Epithelial cell of esophagus (primary cell): ENCODE results near the gene ZCRB1.

Source experiments
- DNase-seq: peaks from one replicate; pipeline ENCODE4 v3.0.0; 2010; ENCODE audit warnings: low read depth
- H3K4me3 ChIP-seq: 2 replicates; pipeline ENCODE4 v1.5.1; 2011; ENCODE audit warnings: mild to moderate bottlenecking, low read length, control low read depth
- CTCF ChIP-seq: IDR thresholded peaks from 2 replicates; pipeline ENCODE4 v1.5.1; 2011; ENCODE audit warnings: low read depth, mild to moderate bottlenecking, low read length, control low read depth, inconsistent platforms; ENCODE audit not compliant: insufficient read depth; ENCODE audit errors: missing control alignments

Gene ZCRB1

GRCh38 chr12:42267413-42268190, 58.3 kb downstream of the ZCRB1 start:
- TF ChIP-seq CTCF, result no peak
- no peak overlapping the region for H3K4me3 ChIP-seq
- no peak for DNase-seq

- no peak overlapping the region for H3K4me3 ChIP-seq
- TF ChIP-seq CTCF, result no peak
- DNase-seq, result no peak
These were observed 59.2 kb downstream of the ZCRB1 start for GRCh38 chr12:42266579-42267230.

- TF ChIP-seq CTCF, result no peak
These were observed 63.6 kb downstream of the ZCRB1 start for GRCh38 chr12:42262271-42262670.

More at GRCh38 chr12:42262271-42262670, 63.6 kb downstream of the ZCRB1 start:
- H3K4me3 ChIP-seq, result no peak overlapping the region
- no peak for DNase-seq
